NCI-H460 (cell line): Measurements from ENCODE around the gene PARD3. TPM values are rescaled to one million over a fixed set of nuclear protein-coding genes. Genes with fewer than 3 reads are reported as not detected.

Experiments used
- DNase-seq: peaks from one replicate; pipeline ENCODE4 v3.0.0-alpha.2; 2016; ENCODE audit warnings: low read depth; ENCODE audit errors: extremely low read depth
- total RNA-seq: library from RNA; depleted of rRNA; stranded (reverse); fragments of >200 nt; shearing (Covaris generic); gene quantifications from 2 replicates; pipeline ENCODE4 v1.2.3, GENCODE V29; 2014

The PARD3 gene
- total RNA-seq, 1 experiment from 2014 or later = 75.1 TPM

- no peak for DNase-seq
Measured at GRCh38 chr10:34555653-34556052, 259.4 kb downstream of the PARD3 start.

GRCh38 chr10:34553747-34554146, 261.3 kb downstream of the PARD3 start:
- no peak for DNase-seq

GRCh38 chr10:34551295-34551694, 263.8 kb downstream of the PARD3 start:
- no peak for DNase-seq

- DNase-seq = no peak
Measured at GRCh38 chr10:34549953-34550352, 265.1 kb downstream of the PARD3 start.

- DNase-seq = no peak
Measured at GRCh38 chr10:34549001-34549400, 266.1 kb downstream of the PARD3 start.

GRCh38 chr10:34548466-34548865, 266.6 kb downstream of the PARD3 start:
- no peak for DNase-seq

GRCh38 chr10:34547695-34548094, 267.4 kb downstream of the PARD3 start:
- DNase-seq = no peak

- no peak for DNase-seq
Measured at GRCh38 chr10:34547291-34547690, 267.8 kb downstream of the PARD3 start.

- no peak for DNase-seq
Measured at GRCh38 chr10:34544400-34544799, 270.7 kb downstream of the PARD3 start.

- DNase-seq = no peak
Measured at GRCh38 chr10:34543716-34544115, 271.4 kb downstream of the PARD3 start.

- DNase-seq = no peak
Measured at GRCh38 chr10:34540492-34540891, 274.6 kb downstream of the PARD3 start.

GRCh38 chr10:34539533-34540315, 275.4 kb downstream of the PARD3 start:
- DNase-seq = no peak

- DNase-seq = no peak
Measured at GRCh38 chr10:34538281-34538829, 276.7 kb downstream of the PARD3 start.

GRCh38 chr10:34537629-34538231, 277.4 kb downstream of the PARD3 start:
- no peak for DNase-seq

- DNase-seq = no peak
Measured at GRCh38 chr10:34535872-34536271, 279.2 kb downstream of the PARD3 start.

- DNase-seq = no peak
Measured at GRCh38 chr10:34530778-34531177, 284.3 kb downstream of the PARD3 start.

GRCh38 chr10:34528320-34528719, 286.8 kb downstream of the PARD3 start:
- peak; percentile 85 for DNase-seq

GRCh38 chr10:34526758-34527730, 288.1 kb downstream of the PARD3 start:
- peak; percentile 90 for DNase-seq

GRCh38 chr10:34526186-34526585, 288.9 kb downstream of the PARD3 start:
- peak; percentile 84 for DNase-seq

GRCh38 chr10:34524369-34525091, 290.6 kb downstream of the PARD3 start:
- no peak for DNase-seq
